GM12864 (cell line): ENCODE data around the gene PYGL.
"Not testable (repeated sequence)": the region's sequence is repeated elsewhere in the genome, so short reads cannot be mapped to it uniquely, and the experiment has no call there.

Experiments used
- DNase-seq: peaks from one replicate; pipeline ENCODE4 v3.0.0-alpha.2; 2011; ENCODE audit warnings: low read depth
- H3K4me3 ChIP-seq: 2 replicates; pipeline ENCODE4 v1.5.1; 2011; ENCODE audit warnings: mild to moderate bottlenecking, low read depth, low read length, control low read depth
- TF ChIP-seq, protein P1 (sequence below): IDR thresholded peaks from 2 replicates; pipeline ENCODE4 v1.5.1; 2011; ENCODE audit warnings: low read depth, mild to moderate bottlenecking, moderate library complexity, low read length, control low read depth, inconsistent platforms; ENCODE audit errors: missing control alignments

PYGL gene

DNA sequence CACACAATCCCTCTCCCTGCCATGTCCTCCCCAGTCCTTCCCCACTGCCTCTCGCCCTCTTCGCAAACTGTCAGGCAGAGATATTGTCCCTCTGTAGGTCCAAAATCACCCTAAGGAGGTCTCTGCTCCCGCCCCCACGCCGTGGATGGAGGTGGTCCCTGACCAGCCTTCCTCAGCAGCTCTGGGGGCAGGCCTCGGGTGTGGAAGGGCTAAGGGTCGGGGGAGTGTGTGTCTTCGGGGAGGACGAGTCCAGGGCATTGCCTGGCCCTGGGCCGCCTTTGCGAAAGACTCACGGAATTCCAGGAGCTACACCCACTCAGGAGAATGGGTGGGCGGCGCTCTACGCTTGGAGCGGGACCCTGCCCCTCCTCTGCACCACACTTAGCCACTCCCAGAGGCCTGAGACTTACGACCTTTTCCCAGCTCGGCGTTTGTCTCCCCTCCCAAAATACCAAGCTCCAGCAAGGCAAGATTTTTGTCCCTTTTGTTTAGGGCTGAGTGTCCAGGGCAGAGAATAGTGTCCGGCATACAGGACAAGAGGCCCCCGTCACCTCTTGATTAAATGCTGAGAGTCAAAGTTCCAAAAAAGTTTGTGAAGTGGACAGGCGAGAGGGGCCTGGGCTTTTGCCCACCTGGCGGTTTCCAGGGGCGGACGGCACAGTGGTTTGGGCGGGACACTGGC, 881 bp downstream of the PYGL start:
- TF ChIP-seq, protein P1, sequence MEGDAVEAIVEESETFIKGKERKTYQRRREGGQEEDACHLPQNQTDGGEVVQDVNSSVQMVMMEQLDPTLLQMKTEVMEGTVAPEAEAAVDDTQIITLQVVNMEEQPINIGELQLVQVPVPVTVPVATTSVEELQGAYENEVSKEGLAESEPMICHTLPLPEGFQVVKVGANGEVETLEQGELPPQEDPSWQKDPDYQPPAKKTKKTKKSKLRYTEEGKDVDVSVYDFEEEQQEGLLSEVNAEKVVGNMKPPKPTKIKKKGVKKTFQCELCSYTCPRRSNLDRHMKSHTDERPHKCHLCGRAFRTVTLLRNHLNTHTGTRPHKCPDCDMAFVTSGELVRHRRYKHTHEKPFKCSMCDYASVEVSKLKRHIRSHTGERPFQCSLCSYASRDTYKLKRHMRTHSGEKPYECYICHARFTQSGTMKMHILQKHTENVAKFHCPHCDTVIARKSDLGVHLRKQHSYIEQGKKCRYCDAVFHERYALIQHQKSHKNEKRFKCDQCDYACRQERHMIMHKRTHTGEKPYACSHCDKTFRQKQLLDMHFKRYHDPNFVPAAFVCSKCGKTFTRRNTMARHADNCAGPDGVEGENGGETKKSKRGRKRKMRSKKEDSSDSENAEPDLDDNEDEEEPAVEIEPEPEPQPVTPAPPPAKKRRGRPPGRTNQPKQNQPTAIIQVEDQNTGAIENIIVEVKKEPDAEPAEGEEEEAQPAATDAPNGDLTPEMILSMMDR: no peak
- H3K4me3 ChIP-seq: peak overlapping the region; percentile 70
- no peak for DNase-seq

DNA sequence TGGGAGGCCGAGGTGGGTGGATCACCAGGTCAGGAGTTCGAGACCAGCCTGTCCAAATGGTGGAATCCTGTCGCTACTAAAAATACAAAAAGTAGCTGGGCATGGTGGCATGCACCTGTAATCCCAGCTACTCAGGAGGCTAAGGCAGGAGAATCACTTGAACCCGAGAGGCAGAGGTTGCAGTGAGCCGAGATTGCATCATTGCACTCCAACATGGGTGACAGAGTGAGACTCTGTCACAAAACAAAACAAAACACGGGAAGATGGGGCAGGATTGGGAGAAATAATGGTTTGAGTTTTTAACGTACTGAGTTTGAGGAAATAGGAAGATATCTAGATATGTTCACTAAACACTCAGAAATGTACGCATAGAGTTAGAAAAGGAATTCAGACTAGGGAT, 2.6 kb downstream of the PYGL start:
- DNase-seq, H3K4me3 ChIP-seq: not testable (repeated sequence)

DNA sequence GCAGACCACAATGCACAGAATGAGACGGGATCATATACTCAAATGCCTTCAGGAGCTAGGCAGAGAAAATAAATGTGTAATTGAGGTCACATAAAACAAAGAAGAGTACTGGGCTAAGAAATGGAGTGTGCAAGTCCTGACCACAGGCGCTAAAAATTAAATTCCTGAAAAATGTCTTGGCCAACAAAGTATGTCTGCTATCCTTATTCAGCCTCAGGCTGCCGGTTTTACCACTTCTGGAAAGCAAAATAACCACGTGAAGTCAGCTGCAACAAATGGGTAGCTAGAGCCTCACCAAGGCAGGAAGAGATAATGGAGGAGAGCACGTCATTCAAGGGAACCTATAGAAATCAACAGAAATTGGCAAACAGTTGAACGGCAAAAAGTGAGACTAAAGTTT, 3.1 kb downstream of the PYGL start:
- TF ChIP-seq, protein P1: no peak
- no peak overlapping the region for H3K4me3 ChIP-seq
- DNase-seq: no peak

DNA sequence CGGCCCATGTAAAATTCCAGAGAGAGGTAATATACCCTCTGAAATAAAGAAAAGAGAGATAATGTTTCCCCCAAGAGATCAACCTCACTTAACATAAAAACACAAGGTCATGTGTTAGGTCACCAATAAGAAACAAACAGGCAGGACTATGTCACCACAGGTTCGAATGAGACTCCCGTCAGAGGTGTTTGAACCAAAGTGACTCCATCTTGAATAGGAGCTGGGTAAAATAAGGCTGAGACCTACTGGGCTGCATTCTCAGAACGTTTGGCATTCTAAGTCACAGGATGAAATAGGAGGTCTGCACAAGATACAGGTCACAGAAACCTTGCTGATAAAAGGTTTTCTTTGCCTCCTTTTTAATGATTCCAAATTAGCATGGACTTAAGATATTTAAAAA, 6.5 kb downstream of the PYGL start:
- H3K4me3 ChIP-seq: no peak overlapping the region
- TF ChIP-seq, protein P1: no peak
- DNase-seq: no peak

DNA sequence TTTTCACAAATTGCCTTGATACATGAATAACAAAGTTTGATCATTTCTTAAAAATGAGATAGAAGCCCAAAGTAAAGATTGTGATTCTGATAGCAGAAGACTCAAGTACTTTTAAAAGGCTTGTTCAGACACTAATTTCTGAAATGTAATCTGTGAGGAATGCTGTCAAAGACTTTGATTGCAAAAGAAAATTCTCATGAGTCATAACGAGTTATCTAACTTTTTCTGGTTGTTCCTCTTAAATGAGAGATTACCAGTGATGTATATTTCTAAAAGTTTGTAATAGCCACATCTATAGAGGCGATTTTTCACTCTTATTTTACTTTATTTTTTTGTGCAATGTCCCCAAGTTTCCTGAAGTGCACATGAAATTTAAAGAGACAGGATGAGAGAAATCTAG, 7.0 kb downstream of the PYGL start:
- DNase-seq: no peak
- TF ChIP-seq, protein P1: no peak
- no peak overlapping the region for H3K4me3 ChIP-seq

DNA sequence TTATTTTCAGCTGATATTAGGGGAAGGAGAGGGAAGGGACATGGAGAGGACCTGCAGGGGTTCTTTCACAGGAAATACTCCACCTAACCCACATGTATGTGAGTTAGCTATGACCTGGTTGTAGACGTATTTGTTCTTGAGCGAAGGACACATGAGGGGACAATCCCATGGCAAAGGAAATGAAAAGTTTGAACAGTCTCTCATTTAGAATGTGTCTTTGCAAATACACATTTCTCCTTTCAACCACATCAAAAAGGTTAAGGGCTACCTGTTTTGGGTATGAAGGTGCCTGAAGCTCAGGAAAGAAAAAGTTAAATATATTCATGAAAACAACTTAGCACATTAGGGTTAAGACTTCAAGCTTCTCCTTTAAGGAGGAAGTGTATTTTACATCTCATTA, 7.4 kb downstream of the PYGL start:
- no peak overlapping the region for H3K4me3 ChIP-seq
- TF ChIP-seq, protein P1: no peak
- no peak for DNase-seq

DNA sequence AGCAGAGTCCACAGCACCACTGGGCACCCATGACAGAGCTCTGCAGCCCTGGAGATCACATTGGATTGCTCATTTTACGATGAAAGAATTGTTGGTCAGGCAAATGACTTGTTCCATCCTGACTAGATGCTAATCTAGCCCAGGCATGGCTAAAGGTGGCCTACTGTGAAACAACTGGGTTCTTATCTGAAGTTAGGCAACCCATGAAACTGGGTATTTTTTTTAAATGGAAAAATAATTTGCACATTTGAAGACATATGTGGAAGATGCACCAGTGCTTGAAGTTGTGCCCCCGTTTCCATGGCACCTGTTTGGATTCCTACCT, 8.3 kb downstream of the PYGL start:
- no peak for DNase-seq
- no peak overlapping the region for H3K4me3 ChIP-seq
- TF ChIP-seq, protein P1: no peak
